ENCODE results near the gene PHPT1. TPM values are rescaled to one million over a fixed set of nuclear protein-coding genes. Genes with fewer than 3 reads are reported as not detected.

The PHPT1 gene
- total RNA-seq, 2 experiments from 2014 or later: 13.6 to 17.8 TPM

GRCh38 chr9:136856079-136856476, 6.9 kb downstream of the PHPT1 start:
- peak in 2 of 14 experiments; percentile 0 to 16 for DNase-seq

GRCh38 chr9:136856541-136857141, 7.4 kb downstream of the PHPT1 start:
- Histone ChIP-seq H3K27ac (ENCODE audit: low read depth in 1 of 2, low read length in 2 of 2) (no peak overlapping the region), H3K36me3 (ENCODE audit: insufficient read depth, low read length) (peaks cover 6% of the 10 kb centered on the region), H3K27me3 (ENCODE audit: control insufficient read depth in 1 of 2, insufficient read depth in 2 of 2, low read length in 2 of 2) (no peaks in the 10 kb centered on the region), H3K4me3 (ENCODE audit: low read length) (no peak overlapping the region), H3K4me1 (ENCODE audit: insufficient read depth, low read length) (no peaks in the 10 kb centered on the region), H3K9me3 (ENCODE audit: control insufficient read depth in 1 of 2, insufficient read depth in 1 of 2, low read length in 2 of 2) (no peaks in the 10 kb centered on the region)
- no peaks in the 10 kb centered on the region for H3K36me3 Mint-ChIP-seq (ENCODE audit: low read depth)
- H3K4me1 Mint-ChIP-seq (ENCODE audit: low read depth): no peaks in the 10 kb centered on the region
- H3K27ac Mint-ChIP-seq: no peak overlapping the region
- DNase-seq (peak in 1 of 14 experiments; percentile 29), ATAC-seq (ENCODE audit: poor library complexity) (no peak)
- no peak for TF ChIP-seq CTCF (IDR thresholded peaks at IDR 0.05)
- H3K4me3 Mint-ChIP-seq: no peak overlapping the region
- H3K9me3 Mint-ChIP-seq: no peaks in the 10 kb centered on the region
- intact Hi-C loops (cut with DNase I, micrococcal nuclease): no loop called here
- ChIA-PET POLR2A (no interaction called here), CTCF (no interaction called here)
- no peaks in the 10 kb centered on the region for H3K27me3 Mint-ChIP-seq

More at GRCh38 chr9:136856079-136856476, 6.9 kb downstream of the PHPT1 start:
- H3K9me3 Mint-ChIP-seq: no peaks in the 10 kb centered on the region
- Histone ChIP-seq H3K27ac (ENCODE audit: low read depth in 1 of 2, low read length in 2 of 2) (no peak overlapping the region), H3K4me1 (ENCODE audit: insufficient read depth, low read length) (peaks cover 3% of the 10 kb centered on the region), H3K36me3 (ENCODE audit: insufficient read depth, low read length) (peaks cover 4% of the 10 kb centered on the region), H3K4me3 (ENCODE audit: low read length) (no peak overlapping the region), H3K27me3 (ENCODE audit: control insufficient read depth in 1 of 2, insufficient read depth in 2 of 2, low read length in 2 of 2) (no peaks in the 10 kb centered on the region), H3K9me3 (ENCODE audit: control insufficient read depth in 1 of 2, insufficient read depth in 1 of 2, low read length in 2 of 2) (no peaks in the 10 kb centered on the region)
- ChIA-PET CTCF (no interaction called here), POLR2A (no interaction called here)
- no peak for ATAC-seq (ENCODE audit: poor library complexity)
- no peaks in the 10 kb centered on the region for H3K36me3 Mint-ChIP-seq (ENCODE audit: low read depth)
- no peaks in the 10 kb centered on the region for H3K27me3 Mint-ChIP-seq
- TF ChIP-seq CTCF (IDR thresholded peaks at IDR 0.05): no peak
- H3K4me1 Mint-ChIP-seq (ENCODE audit: low read depth): no peaks in the 10 kb centered on the region
- no peak overlapping the region for H3K4me3 Mint-ChIP-seq
- intact Hi-C loops (cut with DNase I, micrococcal nuclease): no loop called here
- H3K27ac Mint-ChIP-seq: no peak overlapping the region

- Histone ChIP-seq H3K4me3 (ENCODE audit: low read length) (no peak overlapping the region), H3K36me3 (ENCODE audit: insufficient read depth, low read length) (peaks cover 11% of the 10 kb centered on the region), H3K9me3 (ENCODE audit: control insufficient read depth in 1 of 2, insufficient read depth in 1 of 2, low read length in 2 of 2) (no peaks in the 10 kb centered on the region), H3K4me1 (ENCODE audit: insufficient read depth, low read length) (no peaks in the 10 kb centered on the region), H3K27ac (ENCODE audit: low read depth in 1 of 2, low read length in 2 of 2) (no peak overlapping the region), H3K27me3 (ENCODE audit: control insufficient read depth in 1 of 2, insufficient read depth in 2 of 2, low read length in 2 of 2) (no peaks in the 10 kb centered on the region)
- Mint-ChIP-seq H3K27ac (no peak overlapping the region), H3K27me3 (no peaks in the 10 kb centered on the region), H3K4me3 (no peak overlapping the region), H3K36me3 (ENCODE audit: low read depth) (peaks cover under 1% of the 10 kb centered on the region), H3K9me3 (no peaks in the 10 kb centered on the region), H3K4me1 (ENCODE audit: low read depth) (no peaks in the 10 kb centered on the region)
- ATAC-seq (ENCODE audit: poor library complexity): no peak
- no peak for TF ChIP-seq CTCF (IDR thresholded peaks at IDR 0.05)
- DNase-seq: peak in 1 of 14 experiments; percentile 20
- intact Hi-C loops (cut with DNase I, micrococcal nuclease): no loop called here
- ChIA-PET CTCF (no interaction called here), POLR2A (no interaction called here)
These were observed 8.0 kb downstream of the PHPT1 start for GRCh38 chr9:136857166-136857565.

Measured in CD4-positive, alpha-beta T cell (primary cell).